HG02852 (cell line): ENCODE results near the gene PBX3.

Source experiments
- ATAC-seq: cut with Tn5 transposase; IDR thresholded peaks from one replicate; pipeline ENCODE4 v1.9.1; 2021; ENCODE audit warnings: mild to moderate bottlenecking, moderate library complexity; ENCODE audit not compliant: unreplicated experiment

Gene PBX3

DNA sequence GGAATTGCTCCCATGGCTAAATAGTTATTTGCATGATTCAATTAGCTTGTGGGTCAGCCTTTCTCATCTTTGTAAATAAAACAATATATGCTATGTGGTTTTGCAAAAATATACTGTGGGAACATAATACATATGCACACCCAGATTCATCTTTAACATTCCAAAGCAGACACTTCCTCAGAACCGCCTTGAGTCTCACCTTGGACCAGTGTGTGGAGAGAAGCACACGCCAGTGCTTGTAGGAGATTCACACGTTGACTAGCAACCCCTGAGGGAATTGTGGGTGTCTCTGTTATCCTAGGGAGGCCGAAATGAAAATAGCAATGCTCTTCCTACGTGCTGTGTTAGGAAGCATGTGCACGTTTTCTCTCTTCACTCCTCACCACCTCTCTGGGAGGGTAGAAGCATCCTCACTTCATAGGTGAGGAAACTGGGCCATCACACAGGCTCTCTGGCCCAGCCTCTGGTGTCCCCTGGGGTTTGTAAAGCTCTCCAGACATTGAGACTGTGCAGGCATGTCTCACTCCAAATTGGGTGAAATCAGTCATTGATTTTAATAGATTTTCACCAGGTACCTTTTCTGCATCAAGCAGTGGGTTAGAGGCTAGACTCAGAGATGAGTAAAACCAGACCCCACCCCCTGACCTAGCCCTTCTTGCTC is 221.7 kb downstream of the PBX3 start:
- ATAC-seq: no peak

GRCh38 chr9:125969462-125969861 is 222.3 kb downstream of the PBX3 start:
- no peak for ATAC-seq

GRCh38 chr9:125969868-125970267 is 222.7 kb downstream of the PBX3 start:
- no peak for ATAC-seq

- no peak for ATAC-seq
Measured at GRCh38 chr9:125970340-125970739, 223.2 kb downstream of the PBX3 start.

GRCh38 chr9:125971050-125971449 is 223.9 kb downstream of the PBX3 start:
- ATAC-seq: no peak

DNA sequence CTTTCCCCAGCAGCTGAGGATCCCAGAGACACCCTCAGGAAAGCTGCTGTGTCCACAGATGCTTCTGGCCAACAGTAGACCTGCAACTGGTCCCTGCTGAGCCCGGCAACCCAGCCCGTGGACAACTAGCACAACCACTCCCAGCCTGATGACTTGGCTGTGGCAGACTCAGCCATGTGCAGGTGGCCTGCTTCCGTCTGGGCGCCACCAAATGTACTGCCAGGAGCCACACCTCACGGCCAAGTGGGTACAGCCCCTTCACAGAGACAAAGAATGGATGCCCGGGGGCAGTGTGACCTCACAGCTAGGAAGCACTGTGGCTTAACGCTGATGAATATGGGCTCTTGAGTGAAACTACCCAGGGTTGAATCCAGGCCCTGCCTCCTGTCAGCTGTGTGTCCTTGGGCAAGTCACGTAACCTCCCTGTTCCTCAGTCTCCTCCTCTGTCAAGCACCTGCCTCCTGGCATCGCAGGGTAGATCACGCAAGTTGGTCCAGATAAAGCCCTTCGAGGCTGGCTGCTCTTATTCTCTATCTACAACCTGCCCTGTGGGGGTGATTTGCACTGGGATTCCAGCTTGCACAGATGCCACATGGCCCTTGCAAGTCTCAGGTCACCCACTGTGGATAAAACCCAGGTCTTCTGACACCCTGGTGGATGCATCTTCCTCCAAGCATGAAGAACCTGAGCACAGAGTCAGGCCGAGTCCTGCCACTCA is 225.0 kb downstream of the PBX3 start:
- no peak for ATAC-seq

GRCh38 chr9:125973547-125973946 is 226.4 kb downstream of the PBX3 start:
- ATAC-seq: no peak

GRCh38 chr9:125974705-125975104 is 227.5 kb downstream of the PBX3 start:
- no peak for ATAC-seq

- no peak for ATAC-seq
Measured at GRCh38 chr9:125977223-125977622, 230.1 kb downstream of the PBX3 start.

GRCh38 chr9:125979383-125979782 is 232.2 kb downstream of the PBX3 start:
- no peak for ATAC-seq

- ATAC-seq: no peak
Measured at GRCh38 chr9:125982798-125983406, 235.7 kb downstream of the PBX3 start.

DNA sequence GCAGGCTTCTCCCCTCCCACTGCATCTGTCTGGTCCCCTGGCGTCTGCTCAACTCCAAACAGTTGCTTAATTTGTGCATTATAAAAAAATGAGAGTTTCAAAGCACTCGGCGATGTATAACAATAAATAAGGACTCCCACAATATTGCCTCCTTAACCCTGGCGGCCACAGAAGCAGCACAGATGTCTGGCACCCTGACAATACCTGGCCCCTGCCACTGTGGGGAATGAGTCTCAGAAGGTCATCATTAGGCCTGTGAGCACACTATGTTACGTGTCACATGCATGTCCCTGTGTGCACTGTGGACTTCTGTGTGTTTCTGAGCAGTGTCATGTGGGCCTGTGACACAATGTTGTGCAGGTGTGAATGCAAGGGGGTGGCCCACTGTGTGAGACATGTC is 236.5 kb downstream of the PBX3 start:
- ATAC-seq: no peak

DNA sequence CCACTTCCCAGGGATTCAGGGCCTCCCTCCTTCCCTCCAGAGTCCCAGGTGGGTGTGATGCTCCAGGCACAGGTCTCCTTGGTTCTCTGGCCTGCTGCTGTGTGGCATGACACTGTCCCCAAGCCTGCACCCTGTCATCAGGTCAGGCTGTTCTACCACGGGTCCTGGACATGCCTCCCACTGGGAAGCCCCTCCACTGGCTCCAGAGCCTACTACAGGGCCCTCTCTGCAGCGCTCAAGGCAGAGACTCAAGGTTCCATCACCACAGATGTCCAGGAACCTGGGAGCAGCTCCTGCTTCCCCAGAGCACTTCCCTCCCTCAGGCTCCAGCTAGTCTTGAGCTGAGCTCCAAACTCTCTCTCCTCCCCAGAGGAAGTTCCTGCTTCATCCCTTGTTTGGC is 237.3 kb downstream of the PBX3 start:
- ATAC-seq: no peak

GRCh38 chr9:125985142-125985997 is 238.2 kb downstream of the PBX3 start:
- ATAC-seq: no peak

- no peak for ATAC-seq
Measured at GRCh38 chr9:125985998-125986655, 239.0 kb downstream of the PBX3 start.

- ATAC-seq: no peak
Measured at GRCh38 chr9:125986966-125987365, 239.8 kb downstream of the PBX3 start.

DNA sequence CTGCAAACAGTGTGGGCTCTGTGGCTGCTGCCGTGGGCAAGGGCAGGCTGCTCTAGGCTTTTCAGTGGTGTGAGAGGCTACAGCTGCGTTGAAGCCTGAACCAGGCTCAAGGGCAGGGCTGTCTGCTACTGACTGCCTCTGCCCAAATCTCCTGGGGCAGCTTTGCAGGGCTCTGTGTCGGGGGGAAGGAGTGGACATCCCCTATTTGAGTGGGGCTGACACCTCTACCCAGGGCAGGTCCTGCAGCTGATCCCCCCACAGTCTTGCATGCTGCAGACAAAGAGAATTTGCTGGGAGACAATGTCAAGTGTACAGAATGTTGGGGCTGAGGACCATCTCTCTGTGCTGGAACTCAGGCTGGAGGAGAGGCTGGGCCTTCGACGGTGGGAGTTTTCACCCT is 240.2 kb downstream of the PBX3 start:
- no peak for ATAC-seq

GRCh38 chr9:125988479-125989050 is 241.4 kb downstream of the PBX3 start:
- ATAC-seq: no peak

DNA sequence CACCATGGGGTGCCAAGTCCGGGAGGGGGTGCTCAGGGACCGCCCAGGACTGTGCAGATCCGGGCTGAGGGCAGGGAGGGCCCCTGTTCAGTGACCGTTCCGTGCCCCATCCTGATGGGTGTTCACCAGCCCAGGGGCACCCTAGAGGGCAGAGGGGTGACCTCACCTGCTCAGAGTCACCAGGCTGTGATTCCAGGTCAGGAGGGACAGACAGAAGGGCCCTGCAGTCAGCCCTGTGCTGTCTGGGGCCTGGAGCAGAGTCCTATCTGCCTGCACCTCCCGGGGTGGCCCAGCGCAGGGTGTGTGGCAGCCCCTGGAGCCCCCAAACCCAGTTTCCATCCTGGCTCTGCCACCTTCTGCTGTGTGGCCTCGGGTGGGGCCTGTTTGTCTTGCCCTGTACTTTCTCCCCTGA is 241.9 kb downstream of the PBX3 start:
- no peak for ATAC-seq

- no peak for ATAC-seq
Measured at GRCh38 chr9:125989524-125990180, 242.5 kb downstream of the PBX3 start.
